GM19193 (cell line): ENCODE data around the gene LYL1.

Source experiments
- POLR2A ChIP-seq: IDR thresholded peaks from 4 replicates; pipeline ENCODE4 v1.6.1; 2011; ENCODE audit not compliant: insufficient read depth, insufficient read length; ENCODE audit errors: extremely low read depth

Gene LYL1

GRCh38 chr19:13118424-13119193 lies 16.0 kb upstream of the LYL1 start:
- peak; percentile 25 for TF ChIP-seq POLR2A

GRCh38 chr19:13117772-13118423 lies 15.2 kb upstream of the LYL1 start, which contains the start of gene NACC1:
NACC1 (plus strand) TSS chr19:13118264; CDS start chr19:13135208, 16,944 bp downstream.
- TF ChIP-seq POLR2A = peak; percentile 29

DNA sequence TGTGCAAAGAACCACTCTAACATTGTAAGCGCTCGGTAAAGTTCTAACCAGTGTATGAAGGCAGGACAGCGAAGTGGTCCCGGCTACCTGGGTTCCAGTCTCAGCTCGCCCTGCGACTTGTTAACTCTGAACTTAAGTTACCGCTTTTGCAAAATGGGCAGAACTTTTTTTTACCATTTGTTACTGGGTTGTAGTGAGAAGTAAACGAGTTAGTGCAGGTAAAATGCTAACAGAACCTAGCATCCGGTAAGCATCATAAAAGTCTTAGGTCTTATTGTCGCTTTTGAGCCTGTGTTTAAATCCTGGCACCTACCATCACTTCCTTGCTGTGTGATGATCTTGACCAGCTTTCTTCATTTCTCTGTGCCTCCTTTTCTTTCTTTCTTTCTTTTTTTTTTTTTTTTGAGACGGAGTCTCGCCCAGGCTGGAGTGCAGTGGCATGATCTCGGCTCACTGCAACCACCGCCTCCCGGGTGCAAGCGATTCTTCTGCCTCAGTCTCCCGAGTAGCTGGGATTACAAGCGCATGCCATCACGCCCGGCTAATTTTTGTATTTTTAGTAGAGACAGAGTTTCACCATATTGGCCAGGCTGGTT lies 14.6 kb upstream of the LYL1 start:
- TF ChIP-seq POLR2A = no peak

DNA sequence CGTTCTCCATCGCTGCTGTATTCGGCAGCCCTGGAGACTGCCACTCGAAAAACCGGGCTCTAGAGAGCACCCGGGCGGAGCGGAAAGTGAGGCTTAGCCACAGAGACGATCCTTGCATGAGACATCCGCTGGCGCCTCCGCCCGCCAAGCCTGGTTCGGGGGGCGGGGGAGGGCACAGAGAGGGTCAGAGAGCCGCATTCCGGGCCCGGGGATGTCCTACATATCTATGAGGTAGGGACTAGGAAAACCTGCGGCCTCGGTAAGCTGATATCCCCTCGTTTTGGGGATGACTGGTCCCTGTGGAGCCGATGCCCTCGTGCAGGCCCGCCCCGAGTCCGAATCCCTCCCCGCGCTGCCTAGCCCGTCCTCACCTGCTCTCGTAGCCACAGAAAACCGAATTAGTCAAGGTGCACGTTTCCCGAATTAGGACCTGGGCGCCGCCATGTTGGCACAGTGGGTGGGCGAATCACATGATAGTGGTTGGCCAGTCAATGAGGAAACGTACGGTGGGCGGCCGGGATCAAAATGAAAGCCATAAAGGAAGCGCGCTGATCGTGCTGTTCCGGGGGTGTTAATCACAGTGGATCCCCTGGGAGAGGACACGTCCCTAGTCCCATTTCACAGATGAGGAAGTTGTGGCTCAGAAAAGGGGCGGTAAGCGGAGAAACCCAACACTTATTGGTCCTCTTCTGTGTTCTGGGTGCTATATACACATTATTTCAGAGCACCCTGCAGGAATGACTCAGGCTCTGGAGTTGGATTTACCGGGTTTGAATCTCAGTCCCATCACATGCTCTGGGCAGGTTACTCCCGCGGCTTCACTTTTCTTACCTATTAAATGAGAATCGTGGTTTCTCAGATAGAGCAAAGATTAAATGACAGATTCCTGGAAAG lies 13.9 kb upstream of the LYL1 start, which contains the start of gene TRMT1:
TSS of gene TRMT1 (minus strand) at position 459 of the 894 bp plus-strand sequence. CDS start at position 118, 341 bp downstream.
- peak; percentile 53 for TF ChIP-seq POLR2A

GRCh38 chr19:13115936-13116281 lies 13.3 kb upstream of the LYL1 start:
- TF ChIP-seq POLR2A = no peak

- TF ChIP-seq POLR2A = no peak
Observed at GRCh38 chr19:13112555-13112954, 9.9 kb upstream of the LYL1 start.

GRCh38 chr19:13110099-13110610 lies 7.5 kb upstream of the LYL1 start:
- TF ChIP-seq POLR2A = no peak

DNA sequence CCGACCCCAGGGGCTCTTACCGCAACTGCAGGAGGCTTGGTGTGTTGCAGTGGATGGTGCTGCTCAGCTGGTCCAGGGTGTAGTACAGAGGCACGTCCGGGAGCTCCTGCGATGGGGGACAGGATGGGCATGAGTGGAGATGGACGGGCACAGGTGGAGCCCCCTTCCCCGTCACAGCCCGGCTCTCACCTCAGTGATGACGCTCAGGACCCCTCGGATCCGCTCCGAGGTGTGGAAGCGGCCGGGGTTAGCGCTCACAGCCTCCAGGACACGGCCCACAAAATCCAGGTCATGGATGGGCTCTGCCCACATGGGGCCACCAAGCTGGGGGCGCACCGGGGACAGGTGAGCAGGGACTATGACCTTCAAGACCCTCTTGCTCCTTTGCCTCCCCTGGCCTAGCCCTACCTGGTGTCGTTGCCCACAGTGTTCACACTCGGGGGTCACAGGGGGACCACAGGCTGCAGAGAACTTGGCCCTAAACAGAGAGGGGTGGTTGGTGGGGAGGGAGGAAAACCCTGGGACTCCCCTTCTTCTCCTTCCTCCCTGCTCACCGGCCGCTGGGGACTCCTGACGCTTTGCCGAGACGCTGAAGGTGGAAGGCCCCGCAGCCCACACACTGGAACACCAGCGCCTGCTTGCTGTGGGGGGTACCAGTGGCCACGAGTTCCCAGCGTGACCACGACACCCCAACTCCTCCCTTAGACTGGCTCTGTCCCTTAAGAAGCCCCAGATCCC lies 6.9 kb upstream of the LYL1 start:
- no peak for TF ChIP-seq POLR2A

- peak; percentile 50 for TF ChIP-seq POLR2A
Observed at GRCh38 chr19:13104848-13105711, 2.4 kb upstream of the LYL1 start.

- peak; percentile 49 for TF ChIP-seq POLR2A
Observed at GRCh38 chr19:13104360-13104847, 1.7 kb upstream of the LYL1 start.

DNA sequence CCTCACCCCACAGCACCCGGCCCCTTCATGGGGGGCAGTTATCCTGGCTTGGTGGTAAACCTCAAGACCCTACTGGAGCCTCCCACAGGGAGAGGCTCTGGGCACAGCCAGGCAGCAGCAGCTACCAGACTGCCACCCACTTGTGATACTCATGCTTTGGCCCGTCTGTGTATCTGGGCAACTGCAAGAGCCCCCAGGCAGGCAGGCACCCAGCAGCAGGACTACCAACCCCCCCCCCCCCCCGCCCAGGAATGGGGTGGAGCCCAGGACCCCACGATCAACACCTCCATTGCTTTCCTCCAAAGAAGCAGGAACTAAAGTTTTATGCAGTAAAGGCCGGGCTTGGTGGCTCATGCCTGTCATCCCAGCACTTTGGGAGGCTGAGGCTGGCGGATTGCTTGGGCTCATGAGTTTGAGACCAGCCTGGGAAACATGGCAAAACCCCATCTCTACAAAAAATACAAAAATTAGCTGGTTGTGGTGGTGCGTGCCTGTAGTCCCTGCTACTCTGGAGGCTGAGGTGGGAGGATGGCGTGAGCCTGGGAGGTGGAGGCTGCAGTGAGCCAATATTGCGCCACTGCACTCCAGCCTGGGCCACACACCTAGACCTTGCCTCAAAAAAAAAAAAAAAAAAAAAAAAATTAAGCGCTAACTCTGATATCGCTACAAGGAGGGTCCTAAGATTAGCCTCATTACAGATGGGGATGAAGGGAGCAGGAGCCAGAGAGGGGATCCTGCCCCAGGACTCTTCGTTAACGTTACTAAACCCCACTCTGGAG lies 1.1 kb upstream of the LYL1 start:
- no peak for TF ChIP-seq POLR2A

DNA sequence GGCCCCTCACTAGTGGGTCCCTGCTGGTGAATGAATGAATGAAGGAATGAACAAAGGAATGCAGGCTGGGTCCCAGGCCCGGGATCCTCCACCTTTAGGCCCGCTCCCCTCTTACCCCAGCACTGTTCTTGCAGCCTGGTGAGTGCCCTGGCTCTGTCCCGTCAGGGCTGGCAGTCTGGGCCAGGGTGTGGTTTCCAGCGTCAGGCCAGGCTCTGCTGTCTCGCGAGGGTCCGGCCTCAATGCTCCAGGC lies 317 bp downstream of the LYL1 start:
- TF ChIP-seq POLR2A = no peak
